ENCODE data around the gene SLC12A7. TPM values are rescaled to one million over a fixed set of nuclear protein-coding genes. Genes with fewer than 3 reads are reported as not detected.

The SLC12A7 gene
- total RNA-seq, 6 experiments from 2014 or later = 38.9 to 65.2 (median 53.3) TPM

DNA sequence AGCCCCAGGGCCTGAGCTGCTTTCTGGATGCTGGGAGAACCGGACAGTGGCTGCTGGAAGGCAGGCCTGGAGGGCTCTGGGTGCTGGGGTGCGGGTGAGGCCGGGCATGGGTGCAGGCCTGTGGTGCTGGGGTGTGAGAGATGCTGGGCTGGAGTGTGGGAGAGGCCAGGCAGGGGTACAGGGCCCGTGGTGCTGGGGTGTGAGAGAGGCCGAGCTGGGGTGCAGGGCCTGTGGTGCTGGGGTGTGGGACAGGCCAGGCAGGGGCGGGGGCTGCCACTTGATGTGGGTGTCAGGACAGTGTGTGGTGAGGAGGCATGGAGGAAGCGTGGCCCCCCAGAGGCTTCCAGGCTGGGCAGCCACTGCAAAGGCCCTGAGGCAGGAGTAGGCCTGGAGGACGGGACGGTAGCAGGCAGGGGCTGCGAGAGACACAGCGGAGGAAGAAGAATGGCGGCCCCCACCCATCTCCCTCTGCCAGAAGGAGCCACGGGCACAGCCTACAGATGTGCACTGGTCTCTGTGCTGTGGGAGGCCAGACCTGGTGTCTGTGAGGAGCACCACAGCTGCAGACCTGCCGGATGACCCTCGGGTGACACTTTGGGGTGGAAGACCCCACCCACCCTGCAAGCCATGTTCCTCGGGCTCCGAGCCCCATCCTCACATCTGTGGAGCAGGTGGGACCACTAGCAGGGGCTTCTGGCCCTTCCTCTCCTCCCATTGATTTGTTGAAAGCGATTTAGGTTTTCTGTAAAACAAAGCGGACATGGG, 94.0 kb downstream of the SLC12A7 start:
- ATAC-seq (no peak), DNase-seq (peak in 2 of 3 donors; percentile 16 to 39)
- Histone ChIP-seq H3K4me1 (no peaks in the 10 kb centered on the region), H3K27ac (no peak overlapping the region), H3K9me3 (no peaks in the 10 kb centered on the region), H3K27me3 (no peaks in the 10 kb centered on the region), H3K4me3 (no peak overlapping the region), H3K36me3 (no peaks in the 10 kb centered on the region)
- intact Hi-C loops (cut with DNase I) = no loop called here
- TF ChIP-seq, protein P1, sequence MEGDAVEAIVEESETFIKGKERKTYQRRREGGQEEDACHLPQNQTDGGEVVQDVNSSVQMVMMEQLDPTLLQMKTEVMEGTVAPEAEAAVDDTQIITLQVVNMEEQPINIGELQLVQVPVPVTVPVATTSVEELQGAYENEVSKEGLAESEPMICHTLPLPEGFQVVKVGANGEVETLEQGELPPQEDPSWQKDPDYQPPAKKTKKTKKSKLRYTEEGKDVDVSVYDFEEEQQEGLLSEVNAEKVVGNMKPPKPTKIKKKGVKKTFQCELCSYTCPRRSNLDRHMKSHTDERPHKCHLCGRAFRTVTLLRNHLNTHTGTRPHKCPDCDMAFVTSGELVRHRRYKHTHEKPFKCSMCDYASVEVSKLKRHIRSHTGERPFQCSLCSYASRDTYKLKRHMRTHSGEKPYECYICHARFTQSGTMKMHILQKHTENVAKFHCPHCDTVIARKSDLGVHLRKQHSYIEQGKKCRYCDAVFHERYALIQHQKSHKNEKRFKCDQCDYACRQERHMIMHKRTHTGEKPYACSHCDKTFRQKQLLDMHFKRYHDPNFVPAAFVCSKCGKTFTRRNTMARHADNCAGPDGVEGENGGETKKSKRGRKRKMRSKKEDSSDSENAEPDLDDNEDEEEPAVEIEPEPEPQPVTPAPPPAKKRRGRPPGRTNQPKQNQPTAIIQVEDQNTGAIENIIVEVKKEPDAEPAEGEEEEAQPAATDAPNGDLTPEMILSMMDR (IDR thresholded peaks at IDR 0.05) = no peak
- no peak for TF ChIP-seq POLR2A (IDR thresholded peaks at IDR 0.05)
- WGBS (ENCODE audit: insufficient coverage, low coverage, low lambda C conversion rate, missing lambda C conversion rate) = 90% methylated on average over 2 of the region's 19 CpGs

DNA sequence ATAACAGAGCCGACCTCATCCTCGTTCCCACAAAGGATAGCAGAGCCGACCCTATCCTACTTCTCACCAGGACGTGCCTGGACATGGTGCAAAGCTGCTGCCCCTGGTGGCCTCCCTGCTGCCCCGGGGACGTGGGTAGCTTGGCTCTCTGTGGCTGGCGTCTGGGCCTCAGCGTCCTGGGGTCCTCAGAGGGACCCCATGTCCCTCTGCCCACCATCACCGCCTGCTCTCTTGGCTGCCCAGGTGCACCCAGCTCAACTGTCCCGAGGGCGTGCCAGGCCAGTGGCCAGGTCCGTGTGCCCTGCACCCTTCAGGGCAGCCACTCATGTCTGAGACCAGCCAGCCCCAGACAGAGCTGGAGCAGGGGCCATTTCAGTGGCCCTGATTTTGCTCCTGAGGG, 94.8 kb downstream of the SLC12A7 start:
- WGBS (ENCODE audit: insufficient coverage, low coverage, low lambda C conversion rate, missing lambda C conversion rate) = 77% methylated on average over 3 of the region's 12 CpGs
- Histone ChIP-seq H3K4me3 (no peak overlapping the region), H3K4me1 (no peaks in the 10 kb centered on the region), H3K36me3 (no peaks in the 10 kb centered on the region), H3K27ac (no peak overlapping the region), H3K27me3 (no peaks in the 10 kb centered on the region), H3K9me3 (no peaks in the 10 kb centered on the region)
- intact Hi-C loops (cut with DNase I) = no loop called here
- DNase-seq (peak in 2 of 3 donors; percentile 17 to 48), ATAC-seq (no peak)
- TF ChIP-seq POLR2A (IDR thresholded peaks at IDR 0.05) = no peak
- TF ChIP-seq, protein P1 (IDR thresholded peaks at IDR 0.05) = no peak

DNA sequence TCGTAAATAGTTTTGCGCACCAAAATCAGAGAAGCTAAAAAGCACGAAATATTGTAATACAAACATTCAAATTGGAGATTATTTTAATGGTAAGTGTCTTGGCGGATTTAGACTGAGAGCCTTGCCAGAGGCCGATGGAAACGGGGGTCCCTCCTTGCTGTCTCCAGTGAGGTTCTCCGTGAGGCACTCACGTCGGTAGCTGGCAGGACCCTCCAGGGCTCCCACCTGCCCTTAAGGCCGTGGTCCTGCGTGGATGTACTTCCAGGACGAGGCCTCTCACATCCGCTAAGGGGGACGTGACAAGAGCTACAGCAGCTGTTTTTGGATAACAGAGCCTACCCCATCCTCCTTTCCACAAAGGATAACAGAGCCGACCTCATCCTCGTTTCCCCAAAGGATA, 95.4 kb downstream of the SLC12A7 start:
- 64% methylated on average over 15 of the region's 16 CpGs for WGBS (ENCODE audit: insufficient coverage, low coverage, low lambda C conversion rate, missing lambda C conversion rate)
- H3K4me3 ChIP-seq = no peak overlapping the region
- H3K9me3 ChIP-seq = no peaks in the 10 kb centered on the region
- no peak for DNase-seq
- no peaks in the 10 kb centered on the region for H3K4me1 ChIP-seq
- H3K27ac ChIP-seq = no peak overlapping the region
- TF ChIP-seq, protein P1 (IDR thresholded peaks at IDR 0.05) = no peak
- TF ChIP-seq POLR2A (IDR thresholded peaks at IDR 0.05) = no peak
- intact Hi-C loops (cut with DNase I) = no loop called here
- H3K27me3 ChIP-seq = no peaks in the 10 kb centered on the region
- ATAC-seq = no peak
- no peaks in the 10 kb centered on the region for H3K36me3 ChIP-seq

DNA sequence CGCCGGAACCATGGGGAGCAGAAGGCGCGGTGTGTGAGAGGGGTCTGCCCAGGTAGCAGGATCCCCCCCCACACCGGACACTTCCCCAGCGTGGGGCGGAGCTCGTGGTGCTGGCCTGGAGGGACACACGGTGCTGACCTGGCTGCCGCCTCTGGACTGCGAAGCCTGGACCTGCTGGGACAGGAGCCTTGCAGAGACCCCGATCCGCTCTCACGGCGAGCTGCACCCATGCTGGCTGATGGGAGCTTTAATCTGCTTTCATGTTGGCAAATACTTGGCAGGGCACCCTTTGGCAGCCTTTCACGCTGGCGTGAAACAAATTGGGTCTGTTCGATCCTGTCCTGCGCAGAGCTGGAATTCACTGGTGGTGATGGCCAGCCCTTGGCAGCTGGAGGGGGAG, 95.8 kb downstream of the SLC12A7 start:
- H3K36me3 ChIP-seq = no peaks in the 10 kb centered on the region

More for the DNA sequence above, 95.8 kb downstream of the SLC12A7 start:
- Histone ChIP-seq H3K27ac (no peak overlapping the region), H3K4me1 (peaks cover 0 to under 1% (median 0%) of the 10 kb centered on the region in 4 donors), H3K9me3 (no peaks in the 10 kb centered on the region), H3K27me3 (no peaks in the 10 kb centered on the region), H3K4me3 (no peak overlapping the region)
- ATAC-seq (peak; percentile 44 to 86 (median 76)), DNase-seq (peak in 2 of 3 donors; percentile 67 to 90)
- intact Hi-C loops (cut with DNase I) = no loop called here
- TF ChIP-seq POLR2A (IDR thresholded peaks at IDR 0.05) = no peak
- TF ChIP-seq, protein P1 (IDR thresholded peaks at IDR 0.05) = no peak
- 81% methylated on average over 6 of the region's 19 CpGs for WGBS (ENCODE audit: insufficient coverage, low coverage, low lambda C conversion rate, missing lambda C conversion rate)

Data from right lobe of liver (tissue), 6 donors.